Activated CD4-positive, alpha-beta T cell treated with anti-CD3 and anti-CD28 coated beads, Interleukin-2, amount 50 U/mL, for 24 hours (primary cell): ENCODE results near the gene PRXL2B.
A peak's percentile ranks its signal among the peaks of the same experiment; 100 is the strongest.
"Not testable (repeated sequence)": the region's sequence is repeated elsewhere in the genome, so short reads cannot be mapped to it uniquely, and the experiment has no call there.

Experiments used
- DNase-seq, 2 donors: peaks; one replicate each; pipeline ENCODE4 v3.0.0-alpha.2; 2020; ENCODE audit warnings: low read depth in 1 of 2, low spot score in 1 of 2

The PRXL2B gene

GRCh38 chr1:2550309-2550861 is 36.2 kb upstream of the PRXL2B start:
- DNase-seq, result not testable (repeated sequence)

DNA sequence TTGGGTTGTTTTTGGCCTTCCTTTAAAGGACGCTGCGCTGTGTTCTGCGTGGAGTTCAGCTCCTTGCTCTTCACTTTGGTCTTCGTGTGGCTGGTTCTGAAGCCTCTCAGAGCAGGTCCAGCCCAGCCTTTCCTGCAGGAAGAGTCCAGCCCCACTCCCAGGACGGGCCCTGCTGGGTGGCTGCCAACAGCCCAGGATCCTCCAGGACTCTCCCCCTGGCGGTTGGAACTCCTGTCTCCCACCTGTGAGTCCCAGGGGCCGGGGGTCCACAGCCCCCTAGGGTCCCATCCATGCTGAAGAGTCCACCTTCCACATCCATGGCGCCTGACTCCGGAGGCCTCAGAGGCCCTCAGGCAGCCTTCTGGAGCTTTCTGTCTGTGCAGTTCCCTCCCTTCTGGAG is 35.0 kb upstream of the PRXL2B start:
- not testable (repeated sequence) for DNase-seq

DNA sequence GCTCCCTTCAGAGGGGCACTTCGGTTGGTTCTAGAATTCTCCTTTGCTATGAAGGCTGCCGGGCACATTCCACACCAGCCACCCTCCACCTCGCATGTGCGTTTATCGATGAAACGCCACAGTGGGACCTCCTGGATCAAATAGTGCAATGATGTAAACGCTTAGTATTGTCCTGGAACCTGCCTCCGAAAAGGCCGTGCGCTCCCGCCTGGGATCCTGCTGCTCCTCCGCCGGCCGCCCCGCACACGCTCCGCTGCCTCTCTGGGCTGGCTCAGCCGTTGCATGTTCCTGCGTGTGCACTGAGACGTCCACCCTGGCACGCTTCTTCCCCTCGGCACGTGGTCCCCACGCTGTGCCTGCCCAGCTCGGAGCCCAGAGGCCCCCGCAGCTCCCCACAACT is 34.4 kb upstream of the PRXL2B start:
- DNase-seq, result no peak

- DNase-seq, result not testable (repeated sequence)
Measured at GRCh38 chr1:2553076-2553475, 33.5 kb upstream of the PRXL2B start.

- no peak for DNase-seq
Measured at GRCh38 chr1:2553871-2554620, 32.5 kb upstream of the PRXL2B start.

DNA sequence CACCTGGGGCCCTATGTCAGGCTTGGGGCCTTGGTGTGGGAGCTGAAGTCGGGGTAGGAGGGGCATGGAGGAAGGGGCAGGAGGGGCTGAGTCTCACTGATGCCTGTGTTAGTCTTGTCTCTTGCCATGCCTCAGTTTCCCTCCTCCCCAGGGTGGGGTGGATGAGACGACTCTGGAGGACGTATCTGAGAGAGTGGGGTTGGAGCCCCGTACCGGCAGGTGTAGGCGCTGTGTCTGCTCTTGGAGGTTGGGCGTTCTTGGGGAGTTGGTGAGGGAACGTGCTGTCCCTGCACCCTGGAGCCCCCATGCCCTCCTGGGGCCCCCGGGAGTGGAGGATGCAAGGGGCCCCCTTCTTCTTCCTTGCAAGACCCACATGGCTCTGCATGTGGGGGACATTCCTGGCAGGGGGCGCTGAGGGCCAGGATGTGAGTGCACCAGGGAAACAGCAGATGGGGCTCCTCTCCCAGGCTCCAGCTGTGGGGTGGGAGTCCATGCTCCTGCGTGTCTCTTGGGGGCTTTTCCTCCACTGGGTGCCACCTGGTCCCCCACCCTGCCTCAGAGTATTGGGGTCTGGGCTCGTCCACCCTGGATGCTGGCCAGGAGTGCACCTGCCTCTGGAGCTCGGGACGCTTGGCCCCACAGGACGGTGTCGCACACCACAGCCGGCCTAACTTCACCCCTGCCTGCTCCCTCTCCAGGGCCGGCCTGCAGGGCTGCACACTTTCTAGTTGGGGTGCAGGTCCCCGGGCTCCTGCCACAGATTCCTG is 31.8 kb upstream of the PRXL2B start:
- no peak for DNase-seq

DNA sequence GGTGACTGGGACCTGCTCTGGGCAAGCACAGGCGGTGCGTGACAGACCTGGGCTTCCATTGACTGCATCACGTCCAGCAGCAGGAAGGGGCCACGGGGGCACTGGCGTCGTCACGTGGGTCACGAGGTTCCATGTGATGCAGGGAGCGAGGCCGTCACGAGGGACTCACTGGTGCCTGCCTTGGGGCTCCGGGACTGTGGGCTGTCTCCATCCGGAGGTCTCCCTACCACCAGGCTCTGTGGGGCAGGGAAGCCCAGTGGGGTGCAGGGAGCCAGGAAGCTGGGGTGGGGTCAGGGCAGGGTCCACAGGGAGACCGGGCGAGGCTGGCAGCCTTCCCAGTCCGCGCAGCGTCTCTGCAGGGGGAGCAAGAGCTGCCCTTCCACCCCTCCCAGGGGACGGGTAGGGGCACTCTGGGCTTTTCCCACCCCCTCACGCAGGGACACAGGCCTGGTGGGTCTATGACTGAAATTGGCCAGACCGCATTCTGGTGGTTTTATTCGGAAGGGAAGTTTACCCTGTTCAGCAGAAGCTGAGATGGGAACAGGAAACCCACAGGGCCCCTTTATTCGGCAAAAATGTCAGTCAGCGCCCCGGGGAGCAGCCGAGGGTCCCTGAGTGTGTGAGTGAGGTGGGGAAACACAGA is 30.8 kb upstream of the PRXL2B start:
- DNase-seq, result peak; percentile 52 to 68

DNA sequence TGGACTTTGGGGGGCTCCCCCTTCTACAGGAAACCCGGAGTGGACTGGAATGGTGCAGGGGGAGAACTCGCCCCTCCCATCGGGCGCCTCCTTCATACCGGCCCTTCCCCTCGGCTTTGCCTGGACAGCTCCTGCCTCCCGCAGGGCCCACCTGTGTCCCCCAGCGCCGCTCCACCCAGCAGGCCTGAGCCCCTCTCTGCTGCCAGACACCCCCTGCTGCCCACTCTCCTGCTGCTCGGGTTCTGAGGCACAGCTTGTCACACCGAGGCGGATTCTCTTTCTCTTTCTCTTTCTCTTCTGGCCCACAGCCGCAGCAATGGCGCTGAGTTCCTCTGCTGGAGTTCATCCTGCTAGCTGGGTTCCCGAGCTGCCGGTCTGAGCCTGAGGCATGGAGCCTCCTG is 30.3 kb upstream of the PRXL2B start, which contains the start of gene TNFRSF14:
Gene TNFRSF14, plus strand, starts transcription at position 95 of the 401 bp plus-strand sequence. Its CDS starts 294 bp downstream, at position 389.
- peak; percentile 56 to 62 for DNase-seq

GRCh38 chr1:2556678-2557481 is 29.7 kb upstream of the PRXL2B start:
- no peak for DNase-seq

GRCh38 chr1:2557482-2558400 is 28.8 kb upstream of the PRXL2B start:
- no peak for DNase-seq

- no peak for DNase-seq
Measured at GRCh38 chr1:2558420-2558819, 28.2 kb upstream of the PRXL2B start.

GRCh38 chr1:2558861-2559260 is 27.7 kb upstream of the PRXL2B start:
- DNase-seq, result no peak

DNA sequence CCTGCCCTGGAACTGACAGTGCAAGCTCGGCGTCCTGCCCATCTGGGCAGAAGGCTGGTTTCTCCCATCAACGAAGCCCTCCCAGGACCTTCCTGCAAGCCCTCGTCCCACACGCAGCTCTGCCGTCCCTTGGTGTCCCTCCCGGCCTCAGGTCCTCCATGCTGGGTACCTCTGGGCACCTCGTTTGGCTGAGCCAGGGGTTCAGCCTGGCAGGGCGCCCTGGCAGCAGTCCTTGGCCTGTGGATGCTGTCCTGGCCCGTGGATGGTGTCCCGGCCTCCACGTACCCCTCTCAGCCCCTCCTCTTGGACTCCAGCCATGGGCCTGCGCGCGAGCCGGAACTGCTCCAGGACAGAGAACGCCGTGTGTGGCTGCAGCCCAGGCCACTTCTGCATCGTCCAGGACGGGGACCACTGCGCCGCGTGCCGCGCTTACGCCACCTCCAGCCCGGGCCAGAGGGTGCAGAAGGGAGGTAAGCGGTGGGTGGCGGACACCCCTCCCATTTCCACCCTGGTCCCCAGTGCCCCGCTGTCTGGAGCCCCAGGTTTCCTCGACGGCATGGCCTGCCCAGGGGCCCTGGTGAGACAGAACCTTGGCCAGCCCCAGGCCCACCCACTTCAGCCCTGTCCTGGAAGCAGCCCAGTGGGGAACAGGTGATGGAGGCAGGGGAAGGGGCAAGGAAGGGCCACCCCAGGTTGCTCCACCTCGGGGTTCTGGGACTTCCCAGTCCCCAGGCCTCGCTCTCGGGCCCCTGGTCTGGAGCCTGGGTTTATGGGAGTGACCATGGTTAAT is 26.9 kb upstream of the PRXL2B start:
- DNase-seq, result no peak

- no peak for DNase-seq
Measured at GRCh38 chr1:2560299-2561073, 26.1 kb upstream of the PRXL2B start.

GRCh38 chr1:2561446-2561845 is 25.1 kb upstream of the PRXL2B start:
- DNase-seq, result no peak

- no peak for DNase-seq
Measured at GRCh38 chr1:2561898-2562895, 24.4 kb upstream of the PRXL2B start.

DNA sequence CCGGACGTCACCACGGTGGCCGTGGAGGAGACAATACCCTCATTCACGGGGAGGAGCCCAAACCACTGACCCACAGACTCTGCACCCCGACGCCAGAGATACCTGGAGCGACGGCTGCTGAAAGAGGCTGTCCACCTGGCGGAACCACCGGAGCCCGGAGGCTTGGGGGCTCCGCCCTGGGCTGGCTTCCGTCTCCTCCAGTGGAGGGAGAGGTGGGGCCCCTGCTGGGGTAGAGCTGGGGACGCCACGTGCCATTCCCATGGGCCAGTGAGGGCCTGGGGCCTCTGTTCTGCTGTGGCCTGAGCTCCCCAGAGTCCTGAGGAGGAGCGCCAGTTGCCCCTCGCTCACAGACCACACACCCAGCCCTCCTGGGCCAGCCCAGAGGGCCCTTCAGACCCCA is 23.4 kb upstream of the PRXL2B start:
- DNase-seq, result no peak
